Measurements from ENCODE around the gene PRKCH. TPM values are rescaled to one million over a fixed set of nuclear protein-coding genes. Genes with fewer than 3 reads are reported as not detected.

The PRKCH gene
- total RNA-seq, 4 donors from 2014 or later: 49.5 to 147 (median 59.2) TPM

- 66% methylated on average over 2 of the region's 2 CpGs for whole genome bisulfite sequencing
- no peak overlapping the region for H3K27ac ChIP-seq
- no peaks in the 10 kb centered on the region for H3K9me3 ChIP-seq
These were observed 197.0 kb downstream of the PRKCH start for GRCh38 chr14:61518403-61518802.

GRCh38 chr14:61519106-61519505, 197.7 kb downstream of the PRKCH start:
- no peaks in the 10 kb centered on the region for H3K36me3 ChIP-seq
- peaks cover 63% of the 10 kb centered on the region for H3K4me1 ChIP-seq
- DNase-seq (ENCODE audit: low spot score in 2 of 2): no peak
- no peak overlapping the region for H3K4me3 ChIP-seq
- 100% methylated on average over 6 of the region's 6 CpGs for WGBS
- no peak for TF ChIP-seq POLR2AphosphoS5 (IDR thresholded peaks at IDR 0.05)
- no peak for TF ChIP-seq POLR2A (IDR thresholded peaks at IDR 0.05)
- no peak for TF ChIP-seq EP300 (IDR thresholded peaks at IDR 0.05)
- no peak for TF ChIP-seq CTCF (IDR thresholded peaks at IDR 0.05)
- H3K9me3 ChIP-seq: no peaks in the 10 kb centered on the region
- no peaks in the 10 kb centered on the region for H3K27me3 ChIP-seq
- no peak overlapping the region for H3K27ac ChIP-seq

More at GRCh38 chr14:61518403-61518802, 197.0 kb downstream of the PRKCH start:
- Histone ChIP-seq H3K4me3 (no peak overlapping the region), H3K36me3 (no peaks in the 10 kb centered on the region), H3K4me1 (peaks cover 61% of the 10 kb centered on the region), H3K27me3 (no peaks in the 10 kb centered on the region)
- no peak for DNase-seq (ENCODE audit: low spot score in 2 of 2)
- TF ChIP-seq POLR2A (IDR thresholded peaks at IDR 0.05): no peak
- no peak for TF ChIP-seq POLR2AphosphoS5 (IDR thresholded peaks at IDR 0.05)
- TF ChIP-seq EP300 (IDR thresholded peaks at IDR 0.05): no peak
- no peak for TF ChIP-seq CTCF (IDR thresholded peaks at IDR 0.05)

- no peak for TF ChIP-seq POLR2A (IDR thresholded peaks at IDR 0.05)
- TF ChIP-seq CTCF (IDR thresholded peaks at IDR 0.05): no peak
- no peak for TF ChIP-seq POLR2AphosphoS5 (IDR thresholded peaks at IDR 0.05)
- H3K9me3 ChIP-seq: no peaks in the 10 kb centered on the region
- H3K36me3 ChIP-seq: no peaks in the 10 kb centered on the region
- H3K27me3 ChIP-seq: no peaks in the 10 kb centered on the region
- no peak for DNase-seq (ENCODE audit: low spot score in 2 of 2)
- 82% methylated on average over 1 of the region's 1 CpG for WGBS
- no peak overlapping the region for H3K4me3 ChIP-seq
- peaks cover 64% of the 10 kb centered on the region for H3K4me1 ChIP-seq
- H3K27ac ChIP-seq: no peak overlapping the region
These were observed 198.4 kb downstream of the PRKCH start for GRCh38 chr14:61519735-61520134.

DNA sequence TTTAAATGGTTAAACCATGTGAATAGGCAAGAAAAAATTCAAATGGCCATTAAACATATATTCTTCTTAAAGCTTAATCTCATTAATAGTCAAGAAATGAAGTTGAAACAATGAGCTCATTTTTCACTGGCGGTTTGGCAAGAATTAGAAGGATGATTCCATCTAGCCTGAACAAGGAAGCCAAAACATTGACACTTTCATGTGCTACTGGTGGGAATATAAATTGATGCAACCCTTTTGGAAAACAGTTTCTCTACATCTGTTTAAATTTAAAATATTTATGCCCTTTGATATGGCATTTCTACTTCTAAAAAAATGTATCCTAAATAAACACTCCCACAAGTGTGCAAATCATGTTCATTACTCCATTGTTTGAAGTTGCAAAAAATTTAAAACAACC, 199.2 kb downstream of the PRKCH start:
- TF ChIP-seq EP300 (IDR thresholded peaks at IDR 0.05) (no peak), POLR2AphosphoS5 (IDR thresholded peaks at IDR 0.05) (no peak), CTCF (IDR thresholded peaks at IDR 0.05) (no peak), POLR2A (IDR thresholded peaks at IDR 0.05) (no peak)
- Histone ChIP-seq H3K27me3 (no peaks in the 10 kb centered on the region), H3K4me1 (peaks cover 64% of the 10 kb centered on the region), H3K4me3 (no peak overlapping the region), H3K36me3 (no peaks in the 10 kb centered on the region), H3K9me3 (no peaks in the 10 kb centered on the region), H3K27ac (no peak overlapping the region)
- no peak for DNase-seq (ENCODE audit: low spot score in 2 of 2)
- whole genome bisulfite sequencing: 60% methylated on average over 1 of the region's 1 CpG

DNA sequence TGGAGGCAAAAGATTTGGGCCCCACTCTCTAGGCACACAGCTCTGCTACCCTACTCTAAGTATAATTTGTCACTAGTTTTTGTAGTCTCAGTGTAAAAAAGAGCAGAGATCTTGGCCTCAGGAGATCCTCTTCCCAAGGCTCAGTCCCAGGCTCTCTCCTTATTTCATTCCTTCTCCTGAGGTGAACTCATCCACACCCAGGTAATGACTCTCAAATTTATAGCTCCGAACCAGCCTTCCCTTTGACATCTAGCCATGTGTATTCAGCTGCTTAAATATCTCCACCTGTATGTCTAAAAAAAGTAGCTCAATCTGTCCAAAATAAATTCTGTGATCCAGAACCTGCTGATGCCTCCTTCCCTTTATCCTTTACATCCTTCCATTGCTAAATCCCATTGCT, 200.4 kb downstream of the PRKCH start:
- Histone ChIP-seq H3K27ac (no peak overlapping the region), H3K9me3 (no peaks in the 10 kb centered on the region), H3K27me3 (no peaks in the 10 kb centered on the region), H3K4me1 (peaks cover 64% of the 10 kb centered on the region), H3K4me3 (no peak overlapping the region), H3K36me3 (no peaks in the 10 kb centered on the region)
- TF ChIP-seq POLR2A (IDR thresholded peaks at IDR 0.05) (no peak), CTCF (IDR thresholded peaks at IDR 0.05) (no peak), POLR2AphosphoS5 (IDR thresholded peaks at IDR 0.05) (no peak), EP300 (IDR thresholded peaks at IDR 0.05) (no peak)
- WGBS: 41% methylated on average over 1 of the region's 1 CpG
- no peak for DNase-seq (ENCODE audit: low spot score in 2 of 2)
